HL-60 (cell line): Measurements from ENCODE around the gene LIME1.

Experiments
- DNase-seq, 2 experiments: peaks; one replicate each; pipeline ENCODE4 v3.0.0-alpha.2; 2010 to 2020; ENCODE audit warnings: low read depth in 1 of 2, low spot score in 1 of 2
- H3K27ac ChIP-seq: fragments of 250-450 bp; sonication (Bioruptor Pico); replicated peaks from 2 replicates; pipeline ENCODE4 v1.5.1; 2020; ENCODE audit warnings: mild to moderate bottlenecking, moderate library complexity
- H3K27me3 ChIP-seq: fragments of 250-450 bp; sonication (Bioruptor Pico); 2 replicates; pipeline ENCODE4 v1.5.1; 2021; ENCODE audit warnings: mild to moderate bottlenecking, moderate library complexity; ENCODE audit not compliant: insufficient read depth, poor library complexity, severe bottlenecking
- H3K4me3 ChIP-seq: replicated peaks from 2 replicates; pipeline ENCODE4 v1.5.1; 2011; ENCODE audit warnings: mild to moderate bottlenecking, control low read depth, low read length; ENCODE audit not compliant: insufficient read depth
- CTCF ChIP-seq: IDR thresholded peaks from one replicate; pipeline ENCODE4 v1.5.1; 2011; ENCODE audit warnings: low read length, control low read depth, inconsistent platforms; ENCODE audit not compliant: insufficient read depth
- GABPA ChIP-seq: IDR thresholded peaks from 2 replicates; pipeline ENCODE4 v1.6.1; 2012; ENCODE audit warnings: low read depth
- POLR2AphosphoS5 ChIP-seq: IDR thresholded peaks from 2 replicates; pipeline ENCODE4 v1.6.1; 2012; ENCODE audit warnings: low read depth
- REST ChIP-seq: IDR thresholded peaks from 2 replicates; pipeline ENCODE4 v1.6.1; 2012; ENCODE audit warnings: low read depth; ENCODE audit not compliant: insufficient replicate concordance
- SPI1 ChIP-seq: IDR thresholded peaks from 2 replicates; pipeline ENCODE4 v1.6.1; 2012; ENCODE audit warnings: low read depth, mild to moderate bottlenecking, borderline replicate concordance

LIME1 gene

DNA sequence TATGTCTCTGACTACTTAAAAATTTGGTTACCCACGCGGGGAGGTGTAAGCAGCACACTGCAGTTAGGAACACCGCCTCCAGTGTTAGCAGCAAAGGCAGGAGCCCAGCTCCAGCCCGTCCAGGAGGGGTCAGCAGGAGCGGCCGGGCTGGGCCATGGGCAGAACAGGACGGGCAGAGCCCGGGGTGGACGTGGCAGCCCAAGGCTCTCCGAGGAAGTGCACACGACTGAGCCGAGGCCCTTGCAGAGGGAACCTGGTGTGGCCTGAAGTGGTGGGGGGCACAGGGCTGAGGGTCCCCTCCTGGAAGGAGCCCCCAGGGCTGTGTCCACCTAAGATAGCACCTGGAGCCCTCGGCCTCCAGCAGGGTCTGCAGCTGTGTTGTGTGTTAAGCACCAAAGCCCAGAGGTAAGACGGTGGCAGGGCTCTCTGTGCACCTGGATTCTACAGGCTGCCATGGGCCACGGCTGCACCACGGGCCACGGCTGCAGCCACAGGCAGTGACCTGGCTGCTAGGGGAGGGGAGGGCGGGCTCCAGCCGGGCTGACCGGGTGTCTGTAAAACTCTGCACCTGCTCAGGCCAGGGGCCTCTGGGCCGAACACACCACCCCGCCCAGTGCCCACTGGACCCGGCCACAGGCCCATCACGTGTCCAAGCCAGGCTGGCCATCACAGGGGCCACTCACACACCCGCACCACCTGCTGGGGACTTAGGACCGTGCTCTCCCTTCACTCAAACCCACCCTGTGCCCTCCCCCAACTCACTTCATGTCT lies 9.7 kb downstream of the LIME1 start:
- no peak for TF ChIP-seq REST
- no peak for TF ChIP-seq SPI1
- no peak for TF ChIP-seq CTCF
- no peak for TF ChIP-seq POLR2AphosphoS5
- no peak for TF ChIP-seq GABPA
- no peaks in the 10 kb centered on the region for H3K27me3 ChIP-seq
- no peak overlapping the region for H3K27ac ChIP-seq
- DNase-seq = no peak
- no peak overlapping the region for H3K4me3 ChIP-seq

DNA sequence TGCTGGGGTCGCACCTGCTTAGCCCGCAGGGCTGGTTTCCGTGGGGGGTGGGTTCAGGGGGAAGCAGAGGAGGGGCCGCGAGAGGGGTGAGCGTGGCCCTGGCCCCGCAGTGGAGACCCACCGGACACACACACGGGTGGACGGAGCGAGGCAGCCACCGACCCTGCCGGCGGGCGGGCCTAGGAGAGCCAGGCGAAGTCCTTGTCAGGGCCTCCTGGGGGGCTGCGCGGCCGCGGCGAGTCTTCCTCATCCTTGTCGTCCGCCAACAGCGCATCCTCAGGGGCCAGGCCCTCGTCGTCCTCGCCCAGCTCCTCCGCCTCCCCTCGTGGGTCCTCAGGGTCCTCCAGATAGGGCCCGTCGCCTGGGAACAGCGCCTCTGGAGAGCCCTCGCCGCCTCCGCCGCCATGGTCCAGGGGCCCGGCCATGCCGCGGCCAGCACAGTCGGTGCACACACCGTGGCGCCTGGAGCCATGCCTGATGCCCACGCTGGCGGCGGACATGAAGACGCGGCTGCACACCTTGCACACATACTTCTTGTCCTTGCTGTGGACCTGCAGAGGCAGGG lies 10.4 kb downstream of the LIME1 start:
- Histone ChIP-seq H3K4me3 (no peak overlapping the region), H3K27me3 (no peaks in the 10 kb centered on the region), H3K27ac (no peak overlapping the region)
- TF ChIP-seq SPI1 (no peak), REST (no peak), POLR2AphosphoS5 (no peak), CTCF (no peak), GABPA (no peak)
- DNase-seq = no peak

DNA sequence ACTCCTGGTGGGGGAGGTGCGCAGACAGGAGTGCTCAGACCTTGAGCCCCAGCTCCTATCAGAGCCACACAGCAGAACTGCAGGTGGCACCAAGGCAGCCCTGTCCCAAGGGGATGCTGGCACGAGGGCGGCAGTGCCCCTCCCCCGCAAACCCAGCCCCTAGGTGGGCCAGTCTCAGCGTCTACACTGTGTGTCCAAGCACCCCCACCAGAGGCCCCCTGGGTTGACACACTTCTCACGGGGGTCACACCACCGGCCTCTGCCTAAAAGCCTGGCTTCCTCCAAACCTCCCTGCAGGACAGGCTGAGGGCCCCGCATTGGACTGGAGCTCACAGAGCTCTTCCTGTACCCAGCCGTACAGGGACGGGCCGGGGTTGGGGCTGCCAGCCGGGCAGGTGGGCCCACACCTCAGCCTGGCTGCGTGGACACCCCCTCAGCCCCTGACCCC lies 11.2 kb downstream of the LIME1 start:
- TF ChIP-seq REST (no peak), CTCF (no peak), GABPA (no peak), POLR2AphosphoS5 (no peak), SPI1 (no peak)
- no peak overlapping the region for H3K27ac ChIP-seq
- no peak for DNase-seq
- H3K4me3 ChIP-seq = no peak overlapping the region
- H3K27me3 ChIP-seq = no peaks in the 10 kb centered on the region
